Sigmoid colon (tissue), 4 donors: ENCODE results near the gene CUL9.
A peak's percentile ranks its signal among the peaks of the same experiment; 100 is the strongest.

Source experiments
- EP300 ChIP-seq, 4 donors: sonication (generic); formaldehyde crosslinking; IDR thresholded peaks; one replicate each; pipeline ENCODE4 v1.6.1; 2017; ENCODE audit warnings: antibody characterized with exemption in 4 of 4
- POLR2A ChIP-seq, 2 donors: fragments of 450-650 bp; IDR thresholded peaks; one replicate each; pipeline ENCODE4 v1.6.1; 2016; ENCODE audit warnings: antibody characterized with exemption in 2 of 2, mild to moderate bottlenecking in 2 of 2, moderate library complexity in 2 of 2
- POLR2AphosphoS5 ChIP-seq, 4 donors: sonication (generic); formaldehyde crosslinking; IDR thresholded peaks; one replicate each; pipeline ENCODE4 v1.6.1; 2017; ENCODE audit warnings: antibody characterized with exemption in 4 of 4
- TF ChIP-seq, protein P1 (sequence below), 4 experiments: fragments of 450-650 bp in 3 of 4; fragments of 200-600 bp in 1 of 4; IDR thresholded peaks; one replicate each; pipeline ENCODE4 v1.5.1; 2016 to 2019; ENCODE audit warnings: antibody characterized with exemption in 4 of 4, mild to moderate bottlenecking in 3 of 4, moderate library complexity in 2 of 4

DNA sequence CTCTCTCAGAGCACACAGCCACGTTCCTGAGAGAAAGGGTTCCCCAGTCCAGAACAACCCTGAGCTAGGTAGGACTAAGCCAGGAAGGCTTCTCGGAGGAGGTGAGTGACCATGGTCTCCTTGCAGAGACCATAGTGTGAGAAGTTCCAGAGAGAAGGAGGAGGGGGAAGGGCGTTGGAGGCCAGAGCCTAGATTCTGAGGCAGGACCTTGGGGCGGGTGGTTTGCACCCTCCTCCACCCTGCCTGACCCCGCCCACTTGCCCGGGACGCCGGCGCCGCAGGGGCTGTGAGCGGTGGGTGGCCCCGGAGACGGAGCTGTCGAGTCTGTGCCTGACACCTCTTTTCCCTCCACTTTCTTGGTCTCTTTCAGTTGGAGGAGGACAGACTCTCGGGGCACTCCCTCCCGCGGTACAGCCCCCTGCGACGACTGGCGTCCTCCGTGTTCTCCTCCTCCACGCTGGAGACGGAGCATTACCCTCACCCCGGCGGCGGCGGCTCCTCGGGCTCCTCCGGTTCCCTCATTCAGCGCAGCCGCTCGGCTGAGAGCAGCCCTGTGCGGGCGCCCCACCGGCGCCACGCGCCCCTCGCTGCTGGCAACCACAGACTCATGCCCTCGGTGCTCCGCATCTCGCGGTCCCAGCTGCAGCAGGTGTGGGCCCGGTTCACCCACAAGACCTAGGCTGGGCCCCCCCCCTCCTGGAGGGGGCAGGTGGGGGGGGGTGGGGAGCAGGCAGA lies 87.4 kb downstream of the CUL9 start:
- TF ChIP-seq POLR2A (IDR thresholded peaks at IDR 0.05) (no peak), EP300 (IDR thresholded peaks at IDR 0.05) (no peak), POLR2AphosphoS5 (IDR thresholded peaks at IDR 0.05) (peak in 3 of 4 donors; percentile 12 to 29 (median 22))
- TF ChIP-seq, protein P1, sequence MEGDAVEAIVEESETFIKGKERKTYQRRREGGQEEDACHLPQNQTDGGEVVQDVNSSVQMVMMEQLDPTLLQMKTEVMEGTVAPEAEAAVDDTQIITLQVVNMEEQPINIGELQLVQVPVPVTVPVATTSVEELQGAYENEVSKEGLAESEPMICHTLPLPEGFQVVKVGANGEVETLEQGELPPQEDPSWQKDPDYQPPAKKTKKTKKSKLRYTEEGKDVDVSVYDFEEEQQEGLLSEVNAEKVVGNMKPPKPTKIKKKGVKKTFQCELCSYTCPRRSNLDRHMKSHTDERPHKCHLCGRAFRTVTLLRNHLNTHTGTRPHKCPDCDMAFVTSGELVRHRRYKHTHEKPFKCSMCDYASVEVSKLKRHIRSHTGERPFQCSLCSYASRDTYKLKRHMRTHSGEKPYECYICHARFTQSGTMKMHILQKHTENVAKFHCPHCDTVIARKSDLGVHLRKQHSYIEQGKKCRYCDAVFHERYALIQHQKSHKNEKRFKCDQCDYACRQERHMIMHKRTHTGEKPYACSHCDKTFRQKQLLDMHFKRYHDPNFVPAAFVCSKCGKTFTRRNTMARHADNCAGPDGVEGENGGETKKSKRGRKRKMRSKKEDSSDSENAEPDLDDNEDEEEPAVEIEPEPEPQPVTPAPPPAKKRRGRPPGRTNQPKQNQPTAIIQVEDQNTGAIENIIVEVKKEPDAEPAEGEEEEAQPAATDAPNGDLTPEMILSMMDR (IDR thresholded peaks at IDR 0.05): no peak
